ENCODE data around the gene COX7B. TPM values are rescaled to one million over a fixed set of nuclear protein-coding genes. Genes with fewer than 3 reads are reported as not detected.

The COX7B gene
- total RNA-seq: 128 TPM

GRCh38 chrX:77899081-77899828 lies at the start of gene COX7B:
COX7B (plus strand) TSS chrX:77899468; CDS start chrX:77899554, 86 bp downstream.

GRCh38 chrX:77894921-77895886 lies 4.1 kb upstream of the COX7B start, which contains the start of gene MAGT1:
MAGT1 (minus strand) TSS chrX:77895435; CDS start chrX:77895410, 25 bp downstream.

GRCh38 chrX:77910108-77910840 lies 11.0 kb downstream of the COX7B start, which contains the start of gene ATP7A:
ATP7A (plus strand) TSS chrX:77910693; CDS start chrX:77971642, 60,949 bp downstream.

Small RNAs within 50 kb of the gene (small RNA-seq; reads per million reads assigned to genes)
- not detected for gene RN7SL460P (ENCODE audit: low replicate concordance)

Other genes starting within 250 kb of the COX7B start
- gene ATRX, start 113.3 kb upstream of the COX7B start, total RNA-seq: 356 TPM
- gene MAGT1, start 4.0 kb upstream of the COX7B start, total RNA-seq: 14.7 TPM
- gene ATP7A, start 11.2 kb downstream of the COX7B start, total RNA-seq: 21.0 TPM
- not detected for gene PGAM4, start 70.2 kb downstream of the COX7B start, total RNA-seq
- 73.2 TPM for gene PGK1, start 204.8 kb downstream of the COX7B start, total RNA-seq
- 32.6 TPM for gene TAF9B, start 240.2 kb downstream of the COX7B start, total RNA-seq